Transverse colon (tissue), 4 donors: ENCODE results near the gene C10orf71.

Experiments
- POLR2A ChIP-seq: fragments of 450-650 bp; IDR thresholded peaks from one replicate; pipeline ENCODE4 v1.6.1; 2016; ENCODE audit warnings: antibody characterized with exemption, mild to moderate bottlenecking, moderate library complexity
- POLR2AphosphoS5 ChIP-seq, 3 donors: sonication (generic); formaldehyde crosslinking; IDR thresholded peaks; one replicate each; pipeline ENCODE4 v1.6.1; 2016; ENCODE audit warnings: antibody characterized with exemption in 3 of 3
- TF ChIP-seq, protein P1 (sequence below), 5 experiments: fragments of 200-600 bp in 3 of 5; fragments of 450-650 bp in 2 of 5; sonication (generic) in 3 of 5; IDR thresholded peaks; 1 replicate in 2 of 5; 2 replicates in 3 of 5; pipeline ENCODE4 v1.5.1; 2016 to 2017; ENCODE audit warnings: antibody characterized with exemption in 5 of 5, inconsistent platforms in 3 of 5, mild to moderate bottlenecking in 2 of 5, moderate library complexity in 1 of 5

GRCh38 chr10:49363309-49364031, 64.5 kb downstream of the C10orf71 start:
- no peak for TF ChIP-seq POLR2AphosphoS5 (IDR thresholded peaks at IDR 0.05)
- TF ChIP-seq, protein P1, sequence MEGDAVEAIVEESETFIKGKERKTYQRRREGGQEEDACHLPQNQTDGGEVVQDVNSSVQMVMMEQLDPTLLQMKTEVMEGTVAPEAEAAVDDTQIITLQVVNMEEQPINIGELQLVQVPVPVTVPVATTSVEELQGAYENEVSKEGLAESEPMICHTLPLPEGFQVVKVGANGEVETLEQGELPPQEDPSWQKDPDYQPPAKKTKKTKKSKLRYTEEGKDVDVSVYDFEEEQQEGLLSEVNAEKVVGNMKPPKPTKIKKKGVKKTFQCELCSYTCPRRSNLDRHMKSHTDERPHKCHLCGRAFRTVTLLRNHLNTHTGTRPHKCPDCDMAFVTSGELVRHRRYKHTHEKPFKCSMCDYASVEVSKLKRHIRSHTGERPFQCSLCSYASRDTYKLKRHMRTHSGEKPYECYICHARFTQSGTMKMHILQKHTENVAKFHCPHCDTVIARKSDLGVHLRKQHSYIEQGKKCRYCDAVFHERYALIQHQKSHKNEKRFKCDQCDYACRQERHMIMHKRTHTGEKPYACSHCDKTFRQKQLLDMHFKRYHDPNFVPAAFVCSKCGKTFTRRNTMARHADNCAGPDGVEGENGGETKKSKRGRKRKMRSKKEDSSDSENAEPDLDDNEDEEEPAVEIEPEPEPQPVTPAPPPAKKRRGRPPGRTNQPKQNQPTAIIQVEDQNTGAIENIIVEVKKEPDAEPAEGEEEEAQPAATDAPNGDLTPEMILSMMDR (IDR thresholded peaks at IDR 0.05): no peak
- TF ChIP-seq POLR2A: no peak
